NCI-H2227 (cell line): ENCODE results near the gene TAF11L10.
"Not testable (repeated sequence)": the region's sequence is repeated elsewhere in the genome, so short reads cannot be mapped to it uniquely, and the experiment has no call there.

Experiments
- DNase-seq: peaks from one replicate; lab custom pipeline; 2025; ENCODE audit not compliant: unreplicated experiment; lab: John Stamatoyannopoulos, UW

Gene TAF11L10

DNA sequence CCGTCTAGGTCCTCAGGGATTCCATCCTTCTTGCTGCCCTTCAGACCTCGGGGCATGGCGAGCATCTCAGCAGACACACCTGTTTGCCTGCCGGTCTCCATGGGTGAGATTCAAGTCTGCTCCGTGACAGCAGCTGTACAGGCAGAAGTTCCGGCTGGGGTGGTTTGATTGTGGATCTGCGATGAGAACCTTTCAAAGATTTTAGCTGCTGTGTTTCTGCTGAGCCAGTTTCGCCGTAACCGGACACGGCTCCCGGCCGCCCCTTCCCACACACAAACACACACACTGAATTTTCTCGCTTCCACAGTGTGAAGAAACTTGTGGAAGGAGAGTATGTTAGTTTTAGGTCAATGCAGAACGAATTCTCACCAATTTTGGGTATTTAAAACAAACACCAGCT, at the start of gene TAF11L10:
Gene TAF11L10, minus strand, starts transcription at position 101 of the 400 bp plus-strand sequence.
- not testable (repeated sequence) for DNase-seq

DNA sequence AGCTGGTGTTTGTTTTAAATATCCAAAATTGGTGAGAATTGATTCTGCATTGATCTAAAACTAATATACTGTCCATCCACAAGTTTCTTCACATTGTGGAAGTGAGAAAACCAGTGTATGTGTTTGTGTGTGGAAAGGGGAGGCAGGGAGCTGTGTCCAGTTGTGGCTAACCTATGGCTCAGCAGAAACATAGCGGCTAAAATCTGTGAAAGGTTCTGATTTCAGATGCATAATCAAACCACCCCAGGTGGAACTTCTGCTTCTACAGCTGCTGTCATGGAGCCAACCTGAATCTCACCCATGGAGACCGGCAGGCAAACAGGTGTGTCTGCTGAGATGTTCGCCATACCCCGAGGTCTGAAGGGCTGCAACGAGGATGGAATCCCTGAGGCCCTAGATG, 36.5 kb upstream of the TAF11L10 start, which contains the start of gene TAF11L14:
Gene TAF11L14, plus strand, starts transcription at position 301 of the 400 bp plus-strand sequence.
- no peak for DNase-seq

DNA sequence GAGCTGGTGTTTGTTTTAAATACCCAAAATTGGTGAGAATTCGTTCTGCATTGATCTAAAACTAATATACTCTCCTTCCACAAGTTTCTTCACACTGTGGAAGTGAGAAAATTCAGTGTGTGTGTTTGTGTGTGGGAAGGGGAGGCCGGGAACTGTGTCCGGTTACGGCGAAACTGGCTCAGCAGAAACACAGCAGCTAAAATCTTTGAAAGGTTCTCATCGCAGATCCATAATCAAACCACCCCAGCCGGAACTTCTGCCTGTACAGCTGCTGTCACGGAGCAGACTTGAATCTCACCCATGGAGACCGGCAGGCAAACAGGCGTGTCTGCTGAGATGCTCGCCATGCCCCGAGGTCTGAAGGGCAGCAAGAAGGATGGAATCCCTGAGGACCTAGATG, 34.2 kb upstream of the TAF11L10 start, which contains the start of gene TAF11L13:
Gene TAF11L13, plus strand, starts transcription at position 301 of the 400 bp plus-strand sequence.
- DNase-seq: not testable (repeated sequence)

DNA sequence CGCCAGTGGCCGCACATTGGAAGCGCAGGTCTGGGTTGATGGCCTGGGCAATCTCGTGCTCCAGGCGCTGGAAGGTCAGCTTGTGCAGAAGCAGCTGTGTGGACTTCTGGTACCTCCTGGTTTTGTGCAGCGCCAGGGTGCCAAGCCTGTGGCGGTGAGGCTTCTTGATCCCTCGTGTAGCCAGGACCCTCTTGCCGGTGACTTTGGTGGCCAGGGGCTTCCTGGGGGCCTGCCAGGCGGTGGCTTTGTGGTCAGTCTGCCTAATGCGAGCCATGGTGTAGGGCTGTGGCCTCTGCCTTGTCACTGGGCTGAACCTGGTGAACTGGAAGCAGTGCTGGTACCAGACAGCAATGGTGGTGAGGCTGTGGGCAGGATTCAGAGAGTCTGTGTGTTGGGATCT, 28.1 kb upstream of the TAF11L10 start:
- DNase-seq: no peak

DNA sequence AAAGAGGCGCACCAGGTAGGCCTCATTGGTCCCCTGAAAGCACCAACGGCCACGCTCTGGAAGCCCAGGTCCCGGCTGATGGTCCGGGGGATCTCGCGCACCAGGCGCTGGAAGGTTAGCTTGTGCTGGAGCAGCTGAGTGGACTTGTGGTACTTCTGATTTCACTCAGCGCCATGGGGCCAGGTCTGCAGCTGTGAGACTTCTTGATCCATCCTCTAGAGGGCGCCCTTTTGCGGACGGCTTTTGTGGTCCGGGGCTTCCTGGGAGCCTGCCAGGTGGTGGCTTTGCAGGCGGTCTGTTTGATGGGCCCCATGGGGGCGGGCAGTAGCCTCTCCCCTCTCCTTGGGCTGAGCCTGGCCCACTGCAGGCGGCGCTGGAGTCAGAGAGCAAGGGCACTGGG, 23.0 kb upstream of the TAF11L10 start:
- no peak for DNase-seq

DNA sequence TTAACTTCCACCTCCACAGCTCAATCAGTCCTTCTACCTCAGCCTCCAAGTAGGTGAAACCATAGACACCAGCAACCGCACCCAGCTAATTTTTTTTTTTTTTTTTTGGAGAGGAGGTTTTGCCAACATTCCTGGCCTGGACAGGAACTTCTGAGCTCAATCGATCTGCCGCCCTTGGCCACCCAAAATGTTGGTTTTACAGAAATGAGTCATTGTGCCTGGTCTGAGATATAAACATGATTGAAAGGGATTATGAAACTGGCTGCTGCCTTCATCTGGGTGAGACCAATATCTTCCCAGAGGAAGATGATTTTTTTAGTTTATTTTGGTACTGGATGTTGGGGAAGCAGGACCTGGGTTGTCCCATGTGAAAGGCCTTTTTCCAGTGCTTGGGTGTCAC, 21.7 kb upstream of the TAF11L10 start:
- no peak for DNase-seq

DNA sequence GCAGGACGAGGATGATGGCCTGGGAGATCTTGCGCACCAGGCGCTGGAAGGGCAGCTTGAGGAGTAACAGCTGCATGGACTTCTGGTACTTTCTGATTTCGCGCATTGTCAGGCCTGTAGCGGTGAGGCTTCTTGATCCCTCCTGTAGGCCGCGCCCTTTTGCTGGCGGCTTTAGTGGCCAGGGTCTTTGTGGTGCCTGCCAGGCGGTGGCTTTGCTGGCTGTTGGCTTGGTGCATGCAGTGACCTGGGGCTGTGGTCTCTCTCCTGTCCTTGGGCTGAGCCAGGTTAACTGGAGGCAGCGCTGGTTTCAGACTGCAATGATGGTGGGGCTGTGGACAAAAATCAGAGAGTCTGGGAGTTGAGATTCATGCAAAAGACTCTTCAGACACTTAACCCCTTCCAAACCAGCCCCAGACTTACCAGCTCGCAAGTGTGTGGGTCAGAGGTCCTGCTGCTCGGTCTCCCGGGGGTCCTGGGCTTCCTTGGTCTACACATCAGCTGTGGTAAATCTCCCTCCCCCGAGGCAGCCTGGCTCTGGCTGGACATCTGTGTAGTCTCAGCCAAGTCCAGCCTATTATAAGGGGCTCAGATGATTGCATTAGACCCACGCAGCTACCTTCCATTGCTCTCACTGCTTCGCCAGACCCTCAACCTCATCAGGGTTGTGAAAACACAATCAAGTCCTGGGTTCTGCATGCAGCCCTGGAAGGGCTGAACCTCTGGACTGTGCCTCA, 17.4 kb upstream of the TAF11L10 start:
- DNase-seq: no peak

DNA sequence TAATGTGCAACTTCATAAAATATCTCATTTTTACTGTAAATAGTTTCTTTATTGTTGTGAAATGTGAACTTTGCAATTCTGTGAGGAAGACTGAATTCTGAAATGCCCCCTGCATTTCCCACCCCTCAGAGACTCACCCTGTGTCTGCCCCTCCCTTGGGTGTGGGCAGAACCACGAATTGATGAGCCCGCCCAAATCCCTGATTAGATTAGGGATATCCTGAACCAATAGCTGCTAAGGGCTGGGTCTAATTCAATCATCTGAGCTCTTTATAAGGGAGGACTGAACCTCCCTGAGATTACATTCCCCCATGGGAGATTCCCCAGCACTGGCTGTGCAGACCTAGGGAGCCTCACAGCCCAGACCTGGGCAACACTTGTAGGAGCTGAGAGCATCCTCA, 12.5 kb upstream of the TAF11L10 start, which contains the start of gene TAF11L12:
Gene TAF11L12, plus strand, starts transcription at position 301 of the 400 bp plus-strand sequence.
- not testable (repeated sequence) for DNase-seq

DNA sequence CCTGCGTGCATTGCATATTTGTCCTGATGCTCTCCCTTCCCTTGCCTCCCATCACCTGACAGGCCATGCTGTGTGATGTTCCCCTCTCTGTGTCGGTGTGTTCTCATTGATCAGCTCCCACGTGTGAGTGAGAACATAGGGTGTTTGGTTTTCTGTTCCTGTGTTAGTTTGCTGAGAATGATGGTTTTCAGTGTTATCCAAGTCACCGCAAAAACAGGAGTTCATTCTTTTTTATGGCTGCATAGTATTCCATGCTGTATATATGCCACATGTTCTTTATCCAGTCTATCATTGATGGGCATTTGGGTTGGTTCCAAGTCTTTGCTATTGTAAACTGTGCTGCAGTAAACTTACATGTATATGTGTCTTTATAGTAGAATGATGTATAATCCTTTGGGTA, 9.8 kb upstream of the TAF11L10 start:
- DNase-seq: not testable (repeated sequence)

DNA sequence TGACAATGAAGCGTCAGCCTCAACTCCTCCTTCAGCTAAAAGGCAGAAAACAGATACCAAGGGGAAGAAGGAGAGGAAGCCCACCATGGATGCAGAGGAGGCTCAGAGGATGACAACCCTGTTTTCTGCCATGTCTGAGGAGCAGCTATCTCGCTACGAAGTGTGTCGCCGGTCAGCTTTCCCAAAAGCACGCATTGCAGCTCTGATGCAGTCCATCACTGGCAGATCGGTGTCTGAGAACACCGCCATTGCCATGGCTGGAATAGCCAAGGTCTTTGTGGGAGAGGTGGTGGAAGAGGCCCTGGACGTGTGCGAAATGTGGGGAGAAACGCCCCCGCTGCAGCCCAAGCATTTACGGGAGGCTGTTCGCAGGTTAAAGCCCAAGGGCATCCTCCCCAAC, 7.3 kb upstream of the TAF11L10 start:
- DNase-seq: no peak

DNA sequence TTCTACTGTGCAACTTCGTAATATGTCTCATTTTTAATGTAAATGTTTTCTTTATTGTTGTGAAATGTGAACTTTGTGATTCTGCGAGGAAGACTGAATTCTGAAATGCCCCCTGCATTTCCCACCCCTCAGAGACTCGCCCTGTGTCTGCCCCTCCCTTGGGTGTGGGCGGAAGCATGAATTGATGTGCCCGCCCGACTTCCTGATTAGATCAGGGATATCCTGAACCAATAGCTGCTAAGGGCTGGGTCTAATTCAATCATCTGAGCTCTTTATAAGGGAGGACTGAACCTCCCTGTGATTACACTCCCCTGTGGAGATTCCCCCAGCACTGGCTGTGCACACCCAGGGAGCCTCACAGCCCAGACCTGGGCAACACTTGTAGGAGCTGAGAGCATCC, 6.3 kb upstream of the TAF11L10 start, which contains the start of gene TAF11L11:
Gene TAF11L11, plus strand, starts transcription at position 304 of the 400 bp plus-strand sequence.
- not testable (repeated sequence) for DNase-seq

DNA sequence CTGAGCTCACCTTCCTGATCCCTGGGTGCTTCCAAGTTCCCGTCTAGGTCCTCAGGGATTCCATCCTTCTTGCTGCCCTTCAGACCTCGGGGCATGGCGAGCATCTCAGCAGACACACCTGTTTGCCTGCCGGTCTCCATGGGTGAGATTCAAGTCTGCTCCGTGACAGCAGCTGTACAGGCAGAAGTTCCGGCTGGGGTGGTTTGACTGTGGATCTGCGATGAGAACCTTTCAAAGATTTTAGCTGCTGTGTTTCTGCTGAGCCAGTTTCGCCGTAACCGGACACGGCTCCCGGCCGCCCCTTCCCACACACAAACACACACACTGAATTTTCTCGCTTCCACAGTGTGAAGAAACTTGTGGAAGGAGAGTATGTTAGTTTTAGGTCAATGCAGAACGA, 3.4 kb downstream of the TAF11L10 start, which contains the start of gene TAF11L9:
Gene TAF11L9, minus strand, starts transcription at position 140 of the 400 bp plus-strand sequence.
- not testable (repeated sequence) for DNase-seq

DNA sequence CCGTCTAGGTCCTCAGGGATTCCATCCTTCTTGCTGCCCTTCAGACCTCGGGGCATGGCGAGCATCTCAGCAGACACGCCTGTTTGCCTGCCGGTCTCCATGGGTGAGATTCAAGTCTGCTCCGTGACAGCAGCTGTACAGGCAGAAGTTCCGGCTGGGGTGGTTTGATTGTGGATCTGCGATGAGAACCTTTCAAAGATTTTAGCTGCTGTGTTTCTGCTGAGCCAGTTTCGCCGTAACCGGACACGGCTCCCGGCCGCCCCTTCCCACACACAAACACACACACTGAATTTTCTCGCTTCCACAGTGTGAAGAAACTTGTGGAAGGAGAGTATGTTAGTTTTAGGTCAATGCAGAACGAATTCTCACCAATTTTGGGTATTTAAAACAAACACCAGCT, 6.8 kb downstream of the TAF11L10 start, which contains the start of gene TAF11L8:
Gene TAF11L8, minus strand, starts transcription at position 101 of the 400 bp plus-strand sequence.
- DNase-seq: not testable (repeated sequence)

DNA sequence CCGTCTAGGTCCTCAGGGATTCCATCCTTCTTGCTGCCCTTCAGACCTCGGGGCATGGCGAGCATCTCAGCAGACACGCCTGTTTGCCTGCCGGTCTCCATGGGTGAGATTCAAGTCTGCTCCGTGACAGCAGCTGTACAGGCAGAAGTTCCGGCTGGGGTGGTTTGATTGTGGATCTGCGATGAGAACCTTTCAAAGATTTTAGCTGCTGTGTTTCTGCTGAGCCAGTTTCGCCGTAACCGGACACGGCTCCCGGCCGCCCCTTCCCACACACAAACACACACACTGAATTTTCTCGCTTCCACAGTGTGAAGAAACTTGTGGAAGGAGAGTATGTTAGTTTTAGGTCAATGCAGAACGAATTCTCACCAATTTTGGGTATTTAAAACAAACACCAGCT, 12.0 kb downstream of the TAF11L10 start, which contains the start of gene TAF11L7:
Gene TAF11L7, minus strand, starts transcription at position 101 of the 400 bp plus-strand sequence.
- not testable (repeated sequence) for DNase-seq
